ENCODE results near the gene OGFR.
A peak's percentile ranks its signal among the peaks of the same experiment; 100 is the strongest.

Gene OGFR

DNA sequence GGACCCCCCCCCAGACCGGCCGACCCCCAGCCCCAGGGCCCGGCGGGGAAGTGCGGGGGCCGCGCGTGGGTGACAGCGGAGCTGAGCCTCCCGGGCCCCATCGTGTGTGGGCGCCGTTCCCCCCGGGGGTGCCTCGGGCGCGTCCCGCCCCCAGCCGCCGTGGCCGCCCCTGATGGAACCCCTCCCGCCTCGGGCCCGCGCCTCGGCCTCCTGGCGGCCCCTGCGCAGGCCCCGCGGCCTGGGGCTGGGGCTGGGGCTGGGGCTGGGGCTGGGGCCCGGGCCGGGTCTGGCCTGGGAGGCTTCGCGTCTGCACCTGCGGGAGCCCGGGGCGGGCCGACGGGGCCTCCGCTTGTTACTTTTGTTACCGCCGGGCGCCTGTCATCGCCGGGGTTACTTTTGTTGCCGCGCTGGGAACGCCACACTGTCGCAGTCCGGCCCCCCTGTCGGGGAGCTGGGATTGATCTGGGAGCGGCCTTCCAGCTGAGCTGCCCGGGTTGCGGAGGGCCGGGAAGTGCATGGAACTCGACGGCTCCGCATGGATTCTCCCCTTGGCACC lies 598 bp downstream of the OGFR start:
- H3K9me3 ChIP-seq (ENCODE audit: control insufficient read depth in 5 of 5, low read length in 5 of 5): no peaks in the 10 kb centered on the region
- no peaks in the 10 kb centered on the region for H3K27me3 ChIP-seq (ENCODE audit: control insufficient read depth in 5 of 5, insufficient read depth in 4 of 5, low read length in 5 of 5)
- peak overlapping the region; percentile 72 for H3K27ac ChIP-seq (ENCODE audit: low read depth, low read length)
- peaks cover 0 to 42% (median 30%) of the 10 kb centered on the region in 5 donors for H3K36me3 ChIP-seq (ENCODE audit: control insufficient read depth in 5 of 5, insufficient read depth in 5 of 5, low read length in 5 of 5)
- peaks cover 7 to 39% (median 30%) of the 10 kb centered on the region in 5 donors for H3K4me1 ChIP-seq (ENCODE audit: control insufficient read depth in 5 of 5, insufficient read depth in 5 of 5, low read length in 5 of 5)
- peak overlapping the region in 4 of 5 donors; percentile 78 to 95 (median 88) for H3K4me3 ChIP-seq (ENCODE audit: low read depth in 1 of 5, low read length in 5 of 5)
- peak overlapping the region; percentile 63 to 86 (median 83) for H3K9ac ChIP-seq (ENCODE audit: low read length in 5 of 5)

- Histone ChIP-seq H3K27me3 (ENCODE audit: control insufficient read depth in 5 of 5, insufficient read depth in 4 of 5, low read length in 5 of 5) (no peaks in the 10 kb centered on the region), H3K4me3 (ENCODE audit: low read depth in 1 of 5, low read length in 5 of 5) (peak overlapping the region; percentile 26 to 95 (median 87)), H3K4me1 (ENCODE audit: control insufficient read depth in 5 of 5, insufficient read depth in 5 of 5, low read length in 5 of 5) (peaks cover 7 to 39% (median 30%) of the 10 kb centered on the region in 5 donors), H3K36me3 (ENCODE audit: control insufficient read depth in 5 of 5, insufficient read depth in 5 of 5, low read length in 5 of 5) (peaks cover 0 to 43% (median 33%) of the 10 kb centered on the region in 5 donors), H3K27ac (ENCODE audit: low read depth, low read length) (peak overlapping the region; percentile 72), H3K9ac (ENCODE audit: low read length in 5 of 5) (peak overlapping the region; percentile 63 to 86 (median 83)), H3K9me3 (ENCODE audit: control insufficient read depth in 5 of 5, low read length in 5 of 5) (no peaks in the 10 kb centered on the region)
Observed at GRCh38 chr20:62805711-62806382, 1.2 kb downstream of the OGFR start.

- peaks cover 7 to 39% (median 30%) of the 10 kb centered on the region in 5 donors for H3K4me1 ChIP-seq (ENCODE audit: control insufficient read depth in 5 of 5, insufficient read depth in 5 of 5, low read length in 5 of 5)
Observed at GRCh38 chr20:62806383-62807050, 1.9 kb downstream of the OGFR start.

GRCh38 chr20:62807444-62808210 lies 3.0 kb downstream of the OGFR start:
- Histone ChIP-seq H3K9me3 (ENCODE audit: control insufficient read depth in 5 of 5, low read length in 5 of 5) (no peaks in the 10 kb centered on the region), H3K27ac (ENCODE audit: low read depth, low read length) (no peak overlapping the region), H3K4me3 (ENCODE audit: low read depth in 1 of 5, low read length in 5 of 5) (no peak overlapping the region), H3K27me3 (ENCODE audit: control insufficient read depth in 5 of 5, insufficient read depth in 4 of 5, low read length in 5 of 5) (no peaks in the 10 kb centered on the region), H3K9ac (ENCODE audit: low read length in 5 of 5) (peak overlapping the region in 3 of 5 donors; percentile 30 to 84 (median 83)), H3K4me1 (ENCODE audit: control insufficient read depth in 5 of 5, insufficient read depth in 5 of 5, low read length in 5 of 5) (peaks cover 7 to 39% (median 30%) of the 10 kb centered on the region in 5 donors), H3K36me3 (ENCODE audit: control insufficient read depth in 5 of 5, insufficient read depth in 5 of 5, low read length in 5 of 5) (peaks cover 0 to 53% (median 44%) of the 10 kb centered on the region in 5 donors)

More at GRCh38 chr20:62806383-62807050, 1.9 kb downstream of the OGFR start:
- peaks cover 0 to 43% (median 33%) of the 10 kb centered on the region in 5 donors for H3K36me3 ChIP-seq (ENCODE audit: control insufficient read depth in 5 of 5, insufficient read depth in 5 of 5, low read length in 5 of 5)
- peak overlapping the region; percentile 72 for H3K27ac ChIP-seq (ENCODE audit: low read depth, low read length)
- peak overlapping the region; percentile 63 to 86 (median 83) for H3K9ac ChIP-seq (ENCODE audit: low read length in 5 of 5)
- H3K9me3 ChIP-seq (ENCODE audit: control insufficient read depth in 5 of 5, low read length in 5 of 5): no peaks in the 10 kb centered on the region
- H3K27me3 ChIP-seq (ENCODE audit: control insufficient read depth in 5 of 5, insufficient read depth in 4 of 5, low read length in 5 of 5): no peaks in the 10 kb centered on the region
- H3K4me3 ChIP-seq (ENCODE audit: low read depth in 1 of 5, low read length in 5 of 5): peak overlapping the region; percentile 26 to 95 (median 87)

DNA sequence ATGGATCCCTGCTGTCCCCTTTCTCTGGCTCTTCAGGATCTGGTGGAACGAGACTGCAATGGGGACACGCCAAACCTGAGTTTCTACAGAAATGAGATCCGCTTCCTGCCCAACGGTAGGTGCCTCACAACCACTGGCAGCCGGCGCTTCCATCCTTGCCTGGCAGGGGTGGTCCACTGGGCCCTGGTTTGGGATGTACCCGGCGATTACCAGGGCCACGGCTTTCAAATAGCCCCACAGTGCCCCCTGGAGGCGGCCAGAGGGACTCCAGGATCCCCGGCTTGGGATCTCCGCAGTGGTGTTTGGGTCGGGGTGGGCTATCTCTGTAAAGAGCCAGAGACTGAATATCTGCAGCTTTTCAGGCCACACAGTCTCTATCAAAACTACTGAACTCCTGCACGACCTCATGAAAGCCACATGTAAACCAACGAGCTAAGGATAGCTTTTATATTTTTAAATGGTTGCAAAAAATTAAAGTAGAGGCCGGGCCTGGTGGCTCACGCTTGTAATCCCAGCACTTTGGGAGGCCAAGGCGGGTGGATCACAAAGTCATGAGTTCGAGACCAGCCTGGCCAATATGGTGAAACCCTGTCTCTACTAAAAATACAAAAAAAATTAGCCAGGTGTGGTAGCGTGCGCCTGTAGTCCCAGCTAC lies 3.7 kb downstream of the OGFR start:
- Histone ChIP-seq H3K9ac (ENCODE audit: low read length in 5 of 5) (no peak overlapping the region), H3K27me3 (ENCODE audit: control insufficient read depth in 5 of 5, insufficient read depth in 4 of 5, low read length in 5 of 5) (no peaks in the 10 kb centered on the region), H3K4me1 (ENCODE audit: control insufficient read depth in 5 of 5, insufficient read depth in 5 of 5, low read length in 5 of 5) (peaks cover 7 to 36% (median 30%) of the 10 kb centered on the region in 5 donors), H3K9me3 (ENCODE audit: control insufficient read depth in 5 of 5, low read length in 5 of 5) (no peaks in the 10 kb centered on the region), H3K27ac (ENCODE audit: low read depth, low read length) (no peak overlapping the region), H3K4me3 (ENCODE audit: low read depth in 1 of 5, low read length in 5 of 5) (no peak overlapping the region), H3K36me3 (ENCODE audit: control insufficient read depth in 5 of 5, insufficient read depth in 5 of 5, low read length in 5 of 5) (peaks cover 0 to 58% (median 50%) of the 10 kb centered on the region in 5 donors)

GRCh38 chr20:62809530-62810428 lies 5.1 kb downstream of the OGFR start:
- H3K4me3 ChIP-seq (ENCODE audit: low read depth in 1 of 5, low read length in 5 of 5): no peak overlapping the region
- no peak overlapping the region for H3K9ac ChIP-seq (ENCODE audit: low read length in 5 of 5)
- H3K9me3 ChIP-seq (ENCODE audit: control insufficient read depth in 5 of 5, low read length in 5 of 5): no peaks in the 10 kb centered on the region
- H3K36me3 ChIP-seq (ENCODE audit: control insufficient read depth in 5 of 5, insufficient read depth in 5 of 5, low read length in 5 of 5): peaks cover 0 to 65% (median 50%) of the 10 kb centered on the region in 5 donors
- peaks cover 3 to 7% (median 6%) of the 10 kb centered on the region in 5 donors for H3K27me3 ChIP-seq (ENCODE audit: control insufficient read depth in 5 of 5, insufficient read depth in 4 of 5, low read length in 5 of 5)
- H3K27ac ChIP-seq (ENCODE audit: low read depth, low read length): no peak overlapping the region
- peaks cover 7 to 34% (median 26%) of the 10 kb centered on the region in 5 donors for H3K4me1 ChIP-seq (ENCODE audit: control insufficient read depth in 5 of 5, insufficient read depth in 5 of 5, low read length in 5 of 5)

GRCh38 chr20:62811320-62811719 lies 6.7 kb downstream of the OGFR start:
- no peaks in the 10 kb centered on the region for H3K9me3 ChIP-seq (ENCODE audit: control insufficient read depth in 5 of 5, low read length in 5 of 5)
- H3K4me3 ChIP-seq (ENCODE audit: low read depth in 1 of 5, low read length in 5 of 5): no peak overlapping the region
- peaks cover 17 to 22% (median 20%) of the 10 kb centered on the region in 5 donors for H3K27me3 ChIP-seq (ENCODE audit: control insufficient read depth in 5 of 5, insufficient read depth in 4 of 5, low read length in 5 of 5)
- H3K36me3 ChIP-seq (ENCODE audit: control insufficient read depth in 5 of 5, insufficient read depth in 5 of 5, low read length in 5 of 5): peaks cover 0 to 65% (median 50%) of the 10 kb centered on the region in 5 donors
- peaks cover 2 to 37% (median 26%) of the 10 kb centered on the region in 5 donors for H3K4me1 ChIP-seq (ENCODE audit: control insufficient read depth in 5 of 5, insufficient read depth in 5 of 5, low read length in 5 of 5)
- H3K27ac ChIP-seq (ENCODE audit: low read depth, low read length): no peak overlapping the region
- H3K9ac ChIP-seq (ENCODE audit: low read length in 5 of 5): no peak overlapping the region

- H3K9ac ChIP-seq (ENCODE audit: low read length in 5 of 5): no peak overlapping the region
- peaks cover 0 to 37% (median 25%) of the 10 kb centered on the region in 5 donors for H3K4me1 ChIP-seq (ENCODE audit: control insufficient read depth in 5 of 5, insufficient read depth in 5 of 5, low read length in 5 of 5)
- H3K27ac ChIP-seq (ENCODE audit: low read depth, low read length): no peak overlapping the region
- H3K4me3 ChIP-seq (ENCODE audit: low read depth in 1 of 5, low read length in 5 of 5): no peak overlapping the region
- no peaks in the 10 kb centered on the region for H3K9me3 ChIP-seq (ENCODE audit: control insufficient read depth in 5 of 5, low read length in 5 of 5)
- peaks cover 0 to 65% (median 50%) of the 10 kb centered on the region in 5 donors for H3K36me3 ChIP-seq (ENCODE audit: control insufficient read depth in 5 of 5, insufficient read depth in 5 of 5, low read length in 5 of 5)
- H3K27me3 ChIP-seq (ENCODE audit: control insufficient read depth in 5 of 5, insufficient read depth in 4 of 5, low read length in 5 of 5): peaks cover 20 to 25% (median 22%) of the 10 kb centered on the region in 5 donors
Observed at GRCh38 chr20:62811720-62812119, 7.1 kb downstream of the OGFR start.

Measured in subcutaneous abdominal adipose tissue (tissue), 5 donors.